ENCODE measurements around the gene CSNK1D. TPM values are rescaled to one million over a fixed set of nuclear protein-coding genes. Genes with fewer than 3 reads are reported as not detected.

The CSNK1D gene
- total and polyA plus RNA-seq, 8 donors: 47.1 to 107 (median 66.0) TPM

- 70 to 77% methylated on average over 26 to 27 of the region's 27 CpGs for WGBS, 2 donors
- no peak overlapping the region for H3K4me3 ChIP-seq
- intact Hi-C loops (cut with DNase I): no loop called here
- H3K9me3 ChIP-seq: no peaks in the 10 kb centered on the region
- DNase-seq: peak in 2 of 6 donors; percentile 27 to 63
- no peaks in the 10 kb centered on the region for H3K27me3 ChIP-seq
- TF ChIP-seq CTCF (IDR thresholded peaks at IDR 0.05): no peak
- H3K36me3 ChIP-seq: no peaks in the 10 kb centered on the region
- no peak overlapping the region for H3K27ac ChIP-seq
- no peak for ATAC-seq
- no peak for FAIRE-seq
- H3K4me1 ChIP-seq: no peaks in the 10 kb centered on the region
These were observed 40.7 kb upstream of the CSNK1D start for GRCh38 chr17:82314012-82314726.

- TF ChIP-seq CTCF (IDR thresholded peaks at IDR 0.05): no peak
- Histone ChIP-seq H3K27ac (no peak overlapping the region), H3K4me3 (no peak overlapping the region), H3K4me1 (no peaks in the 10 kb centered on the region), H3K9me3 (no peaks in the 10 kb centered on the region), H3K27me3 (no peaks in the 10 kb centered on the region), H3K36me3 (no peaks in the 10 kb centered on the region)
- 79 to 83% methylated on average over 28 of the region's 28 CpGs for WGBS, 2 donors
- DNase-seq (no peak), ATAC-seq (no peak), FAIRE-seq (no peak)
- intact Hi-C loops (cut with DNase I): no loop called here
These were observed 39.9 kb upstream of the CSNK1D start for GRCh38 chr17:82313195-82314011.

GRCh38 chr17:82311971-82312370 is 38.5 kb upstream of the CSNK1D start:
- Histone ChIP-seq H3K27ac (no peak overlapping the region), H3K4me1 (no peaks in the 10 kb centered on the region), H3K9me3 (no peaks in the 10 kb centered on the region), H3K36me3 (no peaks in the 10 kb centered on the region), H3K27me3 (no peaks in the 10 kb centered on the region), H3K4me3 (no peak overlapping the region)
- FAIRE-seq (no peak), ATAC-seq (no peak), DNase-seq (no peak)
- TF ChIP-seq CTCF (IDR thresholded peaks at IDR 0.05): no peak
- intact Hi-C loops (cut with DNase I): no loop called here
- WGBS, 2 donors: 83 to 92% methylated on average over 13 of the region's 13 CpGs

GRCh38 chr17:82310877-82311276 is 37.4 kb upstream of the CSNK1D start:
- no peak for ATAC-seq
- no peak for FAIRE-seq
- Histone ChIP-seq H3K36me3 (no peaks in the 10 kb centered on the region), H3K4me1 (no peaks in the 10 kb centered on the region), H3K4me3 (no peak overlapping the region), H3K9me3 (no peaks in the 10 kb centered on the region), H3K27me3 (no peaks in the 10 kb centered on the region), H3K27ac (no peak overlapping the region)
- intact Hi-C loops (cut with DNase I): no loop called here
- WGBS, 2 donors: 67 to 81% methylated on average over 21 of the region's 21 CpGs
- no peak for TF ChIP-seq CTCF (IDR thresholded peaks at IDR 0.05)
- no peak for DNase-seq

Measured in pancreas (tissue), 10 donors.